Measurements from ENCODE around the gene ADK.
"Not testable (repeated sequence)": the region's sequence is repeated elsewhere in the genome, so short reads cannot be mapped to it uniquely, and the experiment has no call there.

Gene ADK

GRCh38 chr10:74238516-74238915, 87.5 kb downstream of the ADK start:
- DNase-seq (ENCODE audit: low spot score): no peak

GRCh38 chr10:74243067-74243466, 92.0 kb downstream of the ADK start:
- DNase-seq (ENCODE audit: low spot score): no peak

- no peak for DNase-seq (ENCODE audit: low spot score)
Measured at GRCh38 chr10:74244097-74244685, 93.2 kb downstream of the ADK start.

GRCh38 chr10:74244807-74245206, 93.8 kb downstream of the ADK start:
- no peak for DNase-seq (ENCODE audit: low spot score)

GRCh38 chr10:74246495-74246894, 95.5 kb downstream of the ADK start:
- no peak for DNase-seq (ENCODE audit: low spot score)

- no peak for DNase-seq (ENCODE audit: low spot score)
Measured at GRCh38 chr10:74249865-74250264, 98.8 kb downstream of the ADK start.

- DNase-seq (ENCODE audit: low spot score): no peak
Measured at GRCh38 chr10:74255214-74255613, 104.2 kb downstream of the ADK start.

- no peak for DNase-seq (ENCODE audit: low spot score)
Measured at GRCh38 chr10:74255888-74256357, 104.9 kb downstream of the ADK start.

- no peak for DNase-seq (ENCODE audit: low spot score)
Measured at GRCh38 chr10:74262856-74263255, 111.8 kb downstream of the ADK start.

- no peak for DNase-seq (ENCODE audit: low spot score)
Measured at GRCh38 chr10:74263996-74264395, 113.0 kb downstream of the ADK start.

GRCh38 chr10:74272288-74272687, 121.3 kb downstream of the ADK start:
- no peak for DNase-seq (ENCODE audit: low spot score)

GRCh38 chr10:74275755-74276290, 124.8 kb downstream of the ADK start:
- no peak for DNase-seq (ENCODE audit: low spot score)

- DNase-seq (ENCODE audit: low spot score): no peak
Measured at GRCh38 chr10:74276416-74276815, 125.4 kb downstream of the ADK start.

- DNase-seq (ENCODE audit: low spot score): no peak
Measured at GRCh38 chr10:74282151-74282847, 131.3 kb downstream of the ADK start.

- DNase-seq (ENCODE audit: low spot score): no peak
Measured at GRCh38 chr10:74282848-74283210, 131.8 kb downstream of the ADK start.

- DNase-seq (ENCODE audit: low spot score): no peak
Measured at GRCh38 chr10:74289188-74289587, 138.2 kb downstream of the ADK start.

- no peak for DNase-seq (ENCODE audit: low spot score)
Measured at GRCh38 chr10:74289951-74290350, 138.9 kb downstream of the ADK start.

- DNase-seq (ENCODE audit: low spot score): peak; percentile 31
Measured at GRCh38 chr10:74290708-74291107, 139.7 kb downstream of the ADK start.

- no peak for DNase-seq (ENCODE audit: low spot score)
Measured at GRCh38 chr10:74292871-74293427, 141.9 kb downstream of the ADK start.

GRCh38 chr10:74293686-74294371, 142.8 kb downstream of the ADK start:
- peak; percentile 32 for DNase-seq (ENCODE audit: low spot score)

GRCh38 chr10:74297389-74298080, 146.5 kb downstream of the ADK start:
- no peak for DNase-seq (ENCODE audit: low spot score)

- not testable (repeated sequence) for DNase-seq (ENCODE audit: low spot score)
Measured at GRCh38 chr10:74300074-74300621, 149.1 kb downstream of the ADK start.

Measured in hepatic stellate cell (primary cell).